ENCODE results near the gene C20orf204. TPM values are rescaled to one million over a fixed set of nuclear protein-coding genes. Genes with fewer than 3 reads are reported as not detected.

C20orf204 gene
- total and polyA plus RNA-seq, 4 donors, result 0.07 to 0.59 (median 0.12) TPM

Small RNAs within 50 kb of the gene (small RNA-seq; reads per million reads assigned to genes)
- gene AL355803.1 (not detected), gene MIR6813 (not detected)

Other genes with a start within 250 kb of the C20orf204 start
- 10 to 100 TPM in 1 of 2 donors, 1 to 10 TPM in 1; 8.2 to 12.1 TPM for gene ZBTB46, start 204.9 kb upstream of the C20orf204 start, total RNA-seq
- gene ZBTB46, start 204.9 kb upstream of the C20orf204 start, polyA plus RNA-seq, result 1 to 10 TPM in 1 of 2 donors, under 1 TPM in 1; 0.79 to 1.2 TPM
- gene ABHD16B, start 174.7 kb upstream of the C20orf204 start, total RNA-seq, result not detected
- gene ABHD16B, start 174.7 kb upstream of the C20orf204 start, polyA plus RNA-seq, result under 1 TPM in 1 of 2 donors, not detected in 1; 0.10 TPM
- 10 to 100 TPM; 25.3 to 31.2 TPM for gene TPD52L2, start 170.9 kb upstream of the C20orf204 start, total RNA-seq
- gene TPD52L2, start 170.9 kb upstream of the C20orf204 start, polyA plus RNA-seq, result 10 to 100 TPM; 12.3 to 33.0 TPM
- 10 to 100 TPM; 22.4 to 28.6 TPM for gene DNAJC5, start 141.1 kb upstream of the C20orf204 start, total RNA-seq
- gene DNAJC5, start 141.1 kb upstream of the C20orf204 start, polyA plus RNA-seq, result 10 to 100 TPM in 1 of 2 donors, 1 to 10 TPM in 1; 8.2 to 15.0 TPM
- 10 to 100 TPM; 16.4 to 20.4 TPM for gene UCKL1, start 79.8 kb upstream of the C20orf204 start, total RNA-seq
- 10 to 100 TPM; 16.4 to 20.1 TPM for gene UCKL1, start 79.8 kb upstream of the C20orf204 start, polyA plus RNA-seq
- 10 to 100 TPM in 1 of 2 donors, 1 to 10 TPM in 1; 9.2 to 11.8 TPM for gene ZNF512B, start 66.3 kb upstream of the C20orf204 start, total RNA-seq
- gene ZNF512B, start 66.3 kb upstream of the C20orf204 start, polyA plus RNA-seq, result 10 to 100 TPM in 1 of 2 donors, 1 to 10 TPM in 1; 1.8 to 10.4 TPM
- gene SAMD10, start 56.5 kb upstream of the C20orf204 start, total RNA-seq, result 1 to 10 TPM; 1.4 to 2.8 TPM
- 1 to 10 TPM in 1 of 2 donors, under 1 TPM in 1; 0.74 to 3.4 TPM for gene SAMD10, start 56.5 kb upstream of the C20orf204 start, polyA plus RNA-seq
- gene PRPF6, start 55.0 kb upstream of the C20orf204 start, total RNA-seq, result 10 to 100 TPM; 24.2 to 24.9 TPM
- 10 to 100 TPM; 16.3 to 22.0 TPM for gene PRPF6, start 55.0 kb upstream of the C20orf204 start, polyA plus RNA-seq
- gene SOX18, start 13.5 kb downstream of the C20orf204 start, total RNA-seq, result 1 to 10 TPM; 2.1 to 3.1 TPM
- 1 to 10 TPM; 1.1 to 5.8 TPM for gene SOX18, start 13.5 kb downstream of the C20orf204 start, polyA plus RNA-seq
- gene TCEA2, start 27.0 kb downstream of the C20orf204 start, total RNA-seq, result 1 to 10 TPM; 4.6 to 6.4 TPM
- gene TCEA2, start 27.0 kb downstream of the C20orf204 start, polyA plus RNA-seq, result 10 to 100 TPM; 17.2 to 22.6 TPM
- gene RGS19, start 43.3 kb downstream of the C20orf204 start, total RNA-seq, result 10 to 100 TPM in 1 of 2 donors, 1 to 10 TPM in 1; 6.7 to 12.9 TPM
- gene RGS19, start 43.3 kb downstream of the C20orf204 start, polyA plus RNA-seq, result 1 to 10 TPM; 4.9 to 5.9 TPM
- gene OPRL1, start 43.9 kb downstream of the C20orf204 start, total RNA-seq, result under 1 TPM; 0.42 to 0.79 TPM
- gene OPRL1, start 43.9 kb downstream of the C20orf204 start, polyA plus RNA-seq, result under 1 TPM; 0.04 to 0.28 TPM
- gene LKAAEAR1, start 48.2 kb downstream of the C20orf204 start, total RNA-seq, result not detected
- under 1 TPM in 1 of 2 donors, not detected in 1; 0.08 TPM for gene LKAAEAR1, start 48.2 kb downstream of the C20orf204 start, polyA plus RNA-seq
- gene NPBWR2, start 71.4 kb downstream of the C20orf204 start, total RNA-seq, result not detected
- gene NPBWR2, start 71.4 kb downstream of the C20orf204 start, polyA plus RNA-seq, result not detected
- 1 to 10 TPM in 1 of 2 donors, under 1 TPM in 1; under 0.01 to 6.5 TPM for gene MYT1, start 128.3 kb downstream of the C20orf204 start, total RNA-seq
- under 1 TPM; 0.05 to 0.11 TPM for gene MYT1, start 128.3 kb downstream of the C20orf204 start, polyA plus RNA-seq
- 10 to 100 TPM; 37.2 to 74.4 TPM for gene PCMTD2, start 219.6 kb downstream of the C20orf204 start, total RNA-seq
- gene PCMTD2, start 219.6 kb downstream of the C20orf204 start, polyA plus RNA-seq, result 10 to 100 TPM; 12.7 to 13.6 TPM